Measurements from ENCODE around the gene PEMT.

DNA sequence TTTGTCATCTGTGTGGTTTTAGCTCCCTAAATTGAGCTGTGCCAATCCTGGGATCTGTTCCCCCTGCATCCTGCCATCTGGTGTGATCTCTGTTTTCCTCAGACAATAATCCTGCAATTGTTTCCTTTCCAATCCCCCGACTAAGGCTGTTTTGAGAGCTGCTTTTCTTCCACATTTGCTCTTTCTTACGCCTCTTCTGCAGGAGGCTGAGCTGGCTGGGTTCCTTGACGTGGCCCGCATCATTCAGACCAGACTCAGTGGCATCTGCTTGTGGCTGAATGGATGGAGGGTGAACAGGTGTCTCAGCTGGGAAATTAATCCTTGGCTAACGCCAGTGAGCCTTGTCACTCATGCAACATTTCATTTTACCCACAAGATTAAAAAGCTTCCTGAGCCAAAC is 124.5 kb downstream of the PEMT start:
- TF ChIP-seq YY1 (IDR thresholded peaks at IDR 0.05; ENCODE audit: insufficient read depth, insufficient read length) (no peak), SUZ12 (IDR thresholded peaks at IDR 0.05; ENCODE audit: extremely low read depth, insufficient read depth, insufficient read length) (no peak), ZNF274 (IDR thresholded peaks at IDR 0.05; ENCODE audit: low read depth, low read length) (no peak)
